ENCODE data around the gene SINHCAF.
"Not testable (repeated sequence)": the region's sequence is repeated elsewhere in the genome, so short reads cannot be mapped to it uniquely, and the experiment has no call there.

DNA sequence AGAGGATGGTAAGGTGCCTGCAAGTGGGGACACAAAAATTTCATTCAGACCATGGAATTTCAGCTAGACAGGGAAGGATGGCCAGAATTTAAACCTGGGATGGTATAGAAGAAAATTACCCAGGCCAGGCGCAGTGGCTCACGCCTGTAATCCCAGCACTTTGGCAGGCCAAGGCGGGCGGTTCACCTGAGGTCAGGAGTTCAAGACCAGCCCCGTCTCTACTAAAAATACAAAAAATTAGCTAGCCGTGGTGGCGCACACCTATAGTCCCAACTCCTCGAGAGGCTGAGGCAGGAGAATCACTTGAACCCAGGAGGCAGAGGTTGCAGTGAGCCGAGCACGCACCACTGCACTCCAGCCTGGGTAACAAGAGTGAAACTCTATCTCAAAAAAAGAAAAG lies 87.6 kb downstream of the SINHCAF start:
- TF ChIP-seq, protein P1, sequence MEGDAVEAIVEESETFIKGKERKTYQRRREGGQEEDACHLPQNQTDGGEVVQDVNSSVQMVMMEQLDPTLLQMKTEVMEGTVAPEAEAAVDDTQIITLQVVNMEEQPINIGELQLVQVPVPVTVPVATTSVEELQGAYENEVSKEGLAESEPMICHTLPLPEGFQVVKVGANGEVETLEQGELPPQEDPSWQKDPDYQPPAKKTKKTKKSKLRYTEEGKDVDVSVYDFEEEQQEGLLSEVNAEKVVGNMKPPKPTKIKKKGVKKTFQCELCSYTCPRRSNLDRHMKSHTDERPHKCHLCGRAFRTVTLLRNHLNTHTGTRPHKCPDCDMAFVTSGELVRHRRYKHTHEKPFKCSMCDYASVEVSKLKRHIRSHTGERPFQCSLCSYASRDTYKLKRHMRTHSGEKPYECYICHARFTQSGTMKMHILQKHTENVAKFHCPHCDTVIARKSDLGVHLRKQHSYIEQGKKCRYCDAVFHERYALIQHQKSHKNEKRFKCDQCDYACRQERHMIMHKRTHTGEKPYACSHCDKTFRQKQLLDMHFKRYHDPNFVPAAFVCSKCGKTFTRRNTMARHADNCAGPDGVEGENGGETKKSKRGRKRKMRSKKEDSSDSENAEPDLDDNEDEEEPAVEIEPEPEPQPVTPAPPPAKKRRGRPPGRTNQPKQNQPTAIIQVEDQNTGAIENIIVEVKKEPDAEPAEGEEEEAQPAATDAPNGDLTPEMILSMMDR (IDR thresholded peaks at IDR 0.05; ENCODE audit: low read depth, low read length): not testable (repeated sequence)
- not testable (repeated sequence) for TF ChIP-seq POLR2A (IDR thresholded peaks at IDR 0.05; ENCODE audit: extremely low read depth, insufficient read length)
- TF ChIP-seq, protein P2, sequence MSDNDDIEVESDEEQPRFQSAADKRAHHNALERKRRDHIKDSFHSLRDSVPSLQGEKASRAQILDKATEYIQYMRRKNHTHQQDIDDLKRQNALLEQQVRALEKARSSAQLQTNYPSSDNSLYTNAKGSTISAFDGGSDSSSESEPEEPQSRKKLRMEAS (IDR thresholded peaks at IDR 0.05; ENCODE audit: low read depth, low read length): not testable (repeated sequence)

Data from NB4 (cell line).